Colonic mucosa (tissue), 4 donors: ENCODE data around the gene ATE1. TPM values are rescaled to one million over a fixed set of nuclear protein-coding genes. Genes with fewer than 3 reads are reported as not detected.

ENCODE experiments used
- DNase-seq: peaks from one replicate; pipeline ENCODE4 v3.0.0-alpha.2; 2020
- H3K27ac ChIP-seq: fragments of 200-600 bp; one replicate; pipeline ENCODE4 v1.8.0; 2021
- H3K27me3 ChIP-seq: fragments of 200-600 bp; one replicate; pipeline ENCODE4 v1.8.0; 2021
- H3K36me3 ChIP-seq: fragments of 200-600 bp; one replicate; pipeline ENCODE4 v1.8.0; 2021
- H3K4me1 ChIP-seq: fragments of 200-600 bp; one replicate; pipeline ENCODE4 v1.8.0; 2021; ENCODE audit warnings: mild to moderate bottlenecking
- H3K4me3 ChIP-seq: fragments of 200-600 bp; one replicate; pipeline ENCODE4 v1.8.0; 2021
- H3K9ac ChIP-seq, 2 donors: one replicate each; pipeline ENCODE4 v1.7.0; 2013; ENCODE audit warnings: control low read depth in 2 of 2, low read depth in 2 of 2, low read length in 2 of 2
- H3K9me3 ChIP-seq: fragments of 200-600 bp; one replicate; pipeline ENCODE4 v1.8.0; 2021
- CTCF ChIP-seq: fragments of 200-600 bp; IDR thresholded peaks from one replicate; pipeline ENCODE4 v1.8.0; 2022; ENCODE audit warnings: antibody characterized with exemption, mild to moderate bottlenecking
- intact Hi-C: fragments of 100-400 bp; cut with DNase I; formaldehyde crosslinking; loops from one replicate; pipeline ENCODE4 v1.14.1; 2022
- total RNA-seq, 2 donors: library from RNA; stranded (reverse); fragmentation: NEBNext Ultra II Directional in 1 of 2; extraction: Animal tissue kit (Norgen Biotek cat#: 25700) in 1 of 2; gene quantifications; one replicate each; pipeline ENCODE4 v1.2.1, GENCODE V29; 2021
- donor health status: healthy.
- donor health status: DM: no; HTN: no; CAD: no.
- donor health status: DM: no; HTN: no; CAD: no.

ATE1 gene
- total RNA-seq, 2 donors from 2014 or later: 32.9 to 78.0 TPM

- Histone ChIP-seq H3K9me3 (no peaks in the 10 kb centered on the region), H3K9ac (no peak overlapping the region), H3K36me3 (no peaks in the 10 kb centered on the region), H3K27me3 (peaks cover 10% of the 10 kb centered on the region), H3K4me3 (no peak overlapping the region), H3K27ac (no peak overlapping the region), H3K4me1 (no peaks in the 10 kb centered on the region)
- DNase-seq: no peak
- intact Hi-C loops: loop anchor here (10.0 kb wide), 1 partner anchor 124 kb away; no protein-coding TSS in a partner anchor
- no peak for TF ChIP-seq CTCF
Observed at GRCh38 chr10:121739114-121739513, 188.7 kb downstream of the ATE1 start.

- no peaks in the 10 kb centered on the region for H3K4me1 ChIP-seq
- no peaks in the 10 kb centered on the region for H3K36me3 ChIP-seq
- intact Hi-C loops: loop anchor here (10.0 kb wide), 1 partner anchor 122 kb away; no protein-coding TSS in a partner anchor
- no peak overlapping the region for H3K4me3 ChIP-seq
- H3K27ac ChIP-seq: no peak overlapping the region
- peaks cover 10% of the 10 kb centered on the region for H3K27me3 ChIP-seq
- no peak overlapping the region for H3K9ac ChIP-seq
- no peak for TF ChIP-seq CTCF
- H3K9me3 ChIP-seq: no peaks in the 10 kb centered on the region
- no peak for DNase-seq
Observed at GRCh38 chr10:121736315-121737130, 191.3 kb downstream of the ATE1 start.

GRCh38 chr10:121735263-121735662 lies 192.6 kb downstream of the ATE1 start:
- DNase-seq: no peak
- Histone ChIP-seq H3K27me3 (peaks cover 10% of the 10 kb centered on the region), H3K27ac (no peak overlapping the region), H3K4me3 (no peak overlapping the region), H3K4me1 (no peaks in the 10 kb centered on the region), H3K9ac (no peak overlapping the region), H3K9me3 (no peaks in the 10 kb centered on the region), H3K36me3 (no peaks in the 10 kb centered on the region)
- no peak for TF ChIP-seq CTCF
- intact Hi-C loops: loop anchor here (10.0 kb wide), 1 partner anchor 120 kb away; no protein-coding TSS in a partner anchor

- intact Hi-C loops: loop anchor here (10.0 kb wide), 1 partner anchor 120 kb away; no protein-coding TSS in a partner anchor
- Histone ChIP-seq H3K4me3 (no peak overlapping the region), H3K27me3 (peaks cover 10% of the 10 kb centered on the region), H3K4me1 (no peaks in the 10 kb centered on the region), H3K9me3 (no peaks in the 10 kb centered on the region), H3K36me3 (no peaks in the 10 kb centered on the region), H3K27ac (no peak overlapping the region), H3K9ac (no peak overlapping the region)
- DNase-seq: no peak
- peak; percentile 72 for TF ChIP-seq CTCF
Observed at GRCh38 chr10:121734589-121735045, 193.2 kb downstream of the ATE1 start.

GRCh38 chr10:121732656-121733445 lies 195.0 kb downstream of the ATE1 start:
- no peak overlapping the region for H3K9ac ChIP-seq
- intact Hi-C loops: loop anchor here (2.0 to 10.0 kb wide), 2 partner anchors 118 to 792 kb away; no protein-coding TSS in a partner anchor
- H3K27ac ChIP-seq: no peak overlapping the region
- no peaks in the 10 kb centered on the region for H3K36me3 ChIP-seq
- DNase-seq: no peak
- no peak for TF ChIP-seq CTCF
- H3K9me3 ChIP-seq: no peaks in the 10 kb centered on the region
- no peaks in the 10 kb centered on the region for H3K4me1 ChIP-seq
- peaks cover 10% of the 10 kb centered on the region for H3K27me3 ChIP-seq
- no peak overlapping the region for H3K4me3 ChIP-seq
